ENCODE data around the gene SPHK2.

The SPHK2 gene

DNA sequence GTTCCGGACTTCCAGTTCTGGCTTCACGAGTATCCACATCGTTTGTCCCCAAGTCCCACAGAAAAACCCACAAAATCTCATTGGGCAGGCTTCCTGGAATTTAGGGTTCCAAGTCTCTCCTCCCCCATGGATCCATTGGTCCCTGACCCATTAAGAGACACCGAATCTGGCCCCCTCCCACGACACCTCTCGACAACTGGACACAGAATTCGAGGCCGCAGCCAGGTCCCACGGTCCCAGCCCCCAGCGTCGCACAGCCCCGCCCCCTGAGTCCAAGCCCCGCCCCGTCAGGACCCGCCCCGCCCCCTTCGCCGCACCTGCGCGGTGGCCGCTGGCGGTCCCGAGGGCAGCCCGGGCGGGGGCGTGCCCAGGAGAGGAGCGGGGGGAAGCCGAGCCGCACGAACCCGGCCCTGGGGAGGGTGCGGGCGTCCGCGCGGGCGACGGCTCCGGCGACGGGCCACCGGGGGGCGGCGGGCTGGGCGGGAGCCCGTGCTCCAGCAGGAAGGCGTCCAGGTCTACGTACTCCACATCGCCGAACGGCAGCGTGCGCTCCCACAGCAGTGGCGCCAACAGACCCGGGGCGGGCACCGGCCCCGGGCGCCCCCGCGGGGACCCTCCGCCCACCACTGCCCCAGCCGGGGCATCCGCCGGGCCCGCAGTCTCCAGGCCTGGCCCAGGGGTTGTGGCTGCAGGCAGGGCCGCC, 16.1 kb downstream of the SPHK2 start:
- H3K9me3 ChIP-seq (ENCODE audit: insufficient read depth, low read depth, low read length): no peaks in the 10 kb centered on the region
- H3K4me1 ChIP-seq (ENCODE audit: insufficient read depth, low read length): peaks cover 22% of the 10 kb centered on the region; the same call in 1 of the 2 replicates
- peak overlapping the region; percentile 61; the same call in 1 of the 2 replicates for H3K9ac ChIP-seq (ENCODE audit: low read depth, low read length)
- H3K4me3 ChIP-seq (ENCODE audit: low read length): peak overlapping the region; percentile 83
- no peak overlapping the region for H3K27ac ChIP-seq (ENCODE audit: low read length)
- H3K27me3 ChIP-seq (ENCODE audit: insufficient read depth, low read length): peaks cover 12% of the 10 kb centered on the region; the same call in 1 of the 2 replicates
- peaks cover 11% of the 10 kb centered on the region; the same call in 1 of the 2 replicates for H3K36me3 ChIP-seq (ENCODE audit: insufficient read depth, low read depth, low read length)

- no peak overlapping the region for H3K27ac ChIP-seq (ENCODE audit: low read length)
- H3K9ac ChIP-seq (ENCODE audit: low read depth, low read length): peak overlapping the region; percentile 58; the same call in 1 of the 2 replicates
- H3K4me3 ChIP-seq (ENCODE audit: low read length): peak overlapping the region; percentile 83
- H3K9me3 ChIP-seq (ENCODE audit: insufficient read depth, low read depth, low read length): no peaks in the 10 kb centered on the region
- H3K27me3 ChIP-seq (ENCODE audit: insufficient read depth, low read length): peaks cover 12% of the 10 kb centered on the region; the same call in 1 of the 2 replicates
- peaks cover 19% of the 10 kb centered on the region; the same call in 1 of the 2 replicates for H3K4me1 ChIP-seq (ENCODE audit: insufficient read depth, low read length)
- peaks cover 11% of the 10 kb centered on the region; the same call in 1 of the 2 replicates for H3K36me3 ChIP-seq (ENCODE audit: insufficient read depth, low read depth, low read length)
Measured at GRCh38 chr19:48635966-48636858, 16.9 kb downstream of the SPHK2 start.

DNA sequence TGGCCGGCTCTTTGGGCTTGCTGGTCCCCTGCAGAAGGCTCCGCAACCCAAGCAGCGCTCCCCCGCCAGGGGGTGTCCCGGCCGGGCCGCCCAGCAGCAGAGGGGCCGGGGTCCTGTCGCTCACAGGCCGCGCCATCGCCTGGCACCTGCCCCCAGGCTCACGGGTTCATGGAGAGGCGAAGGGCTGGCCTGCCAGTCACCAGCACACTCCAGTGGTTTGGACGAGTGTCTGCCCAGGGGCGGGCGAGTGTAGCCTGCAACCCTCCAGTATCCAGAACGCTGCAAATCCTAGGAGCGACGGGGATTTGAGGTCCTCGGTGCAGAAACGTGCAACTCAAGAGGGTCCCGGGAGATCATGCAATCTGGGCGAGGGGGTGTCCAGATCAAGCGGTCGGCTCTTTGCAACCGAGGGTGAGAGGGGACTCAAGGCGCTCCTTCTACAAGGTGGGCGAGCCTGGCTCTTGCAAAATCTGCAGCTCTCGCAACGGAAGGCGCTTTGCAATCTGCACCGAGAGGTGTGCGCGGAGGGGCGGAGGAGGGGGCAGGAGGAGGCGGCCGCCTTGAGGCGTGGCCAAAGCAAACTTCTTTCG, 17.6 kb downstream of the SPHK2 start, which contains the start of gene DBP:
TSS of gene DBP (minus strand) at position 521 of the 590 bp plus-strand sequence. CDS start at position 136, 385 bp downstream.
- Histone ChIP-seq H3K27ac (ENCODE audit: low read length) (peak within 1 kb of the TSS; percentile 81), H3K4me3 (ENCODE audit: low read length) (peak within 1 kb of the TSS; percentile 83), H3K27me3 (ENCODE audit: insufficient read depth, low read length) (peaks cover 12% of the 10 kb centered on the region; the same call in 1 of the 2 replicates), H3K9me3 (ENCODE audit: insufficient read depth, low read depth, low read length) (no peaks in the 10 kb centered on the region), H3K36me3 (ENCODE audit: insufficient read depth, low read depth, low read length) (peaks cover 11% of the 10 kb centered on the region; the same call in 1 of the 2 replicates), H3K4me1 (ENCODE audit: insufficient read depth, low read length) (peaks cover 17% of the 10 kb centered on the region; the same call in 1 of the 2 replicates), H3K9ac (ENCODE audit: low read depth, low read length) (peak within 1 kb of the TSS; percentile 85; the same call in 1 of the 2 replicates)

DNA sequence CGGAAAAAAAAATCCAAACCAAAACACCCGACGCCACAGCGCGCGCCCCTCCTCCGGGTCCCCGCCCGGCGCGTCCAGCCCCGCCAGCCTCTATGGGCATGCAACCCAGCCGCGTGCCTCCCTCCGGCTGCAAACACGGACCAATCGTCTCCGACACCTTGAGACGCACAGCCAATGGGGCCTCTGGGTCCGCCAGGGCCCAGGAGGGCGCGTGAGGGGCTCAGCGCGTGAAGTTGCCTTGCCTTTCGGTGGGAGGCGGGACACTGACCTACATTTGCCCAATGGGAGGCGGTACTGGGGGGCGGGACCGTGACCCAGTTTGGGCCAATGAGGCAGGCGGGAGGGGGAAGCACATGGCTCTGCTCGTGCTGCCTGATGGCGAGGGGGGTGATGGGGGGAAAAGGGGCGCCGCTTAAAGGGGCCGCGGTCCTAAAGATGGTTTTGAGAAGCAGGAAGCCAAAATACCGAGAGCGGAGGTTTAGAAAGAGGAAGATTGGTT, 18.2 kb downstream of the SPHK2 start:
- H3K36me3 ChIP-seq (ENCODE audit: insufficient read depth, low read depth, low read length): peaks cover 11% of the 10 kb centered on the region; the same call in 1 of the 2 replicates
- peak overlapping the region; percentile 85; the same call in 1 of the 2 replicates for H3K9ac ChIP-seq (ENCODE audit: low read depth, low read length)
- peak overlapping the region; percentile 83 for H3K4me3 ChIP-seq (ENCODE audit: low read length)
- H3K27ac ChIP-seq (ENCODE audit: low read length): peak overlapping the region; percentile 81
- no peaks in the 10 kb centered on the region for H3K9me3 ChIP-seq (ENCODE audit: insufficient read depth, low read depth, low read length)
- peaks cover 12% of the 10 kb centered on the region; the same call in 1 of the 2 replicates for H3K27me3 ChIP-seq (ENCODE audit: insufficient read depth, low read length)
- peaks cover 17% of the 10 kb centered on the region; the same call in 1 of the 2 replicates for H3K4me1 ChIP-seq (ENCODE audit: insufficient read depth, low read length)

DNA sequence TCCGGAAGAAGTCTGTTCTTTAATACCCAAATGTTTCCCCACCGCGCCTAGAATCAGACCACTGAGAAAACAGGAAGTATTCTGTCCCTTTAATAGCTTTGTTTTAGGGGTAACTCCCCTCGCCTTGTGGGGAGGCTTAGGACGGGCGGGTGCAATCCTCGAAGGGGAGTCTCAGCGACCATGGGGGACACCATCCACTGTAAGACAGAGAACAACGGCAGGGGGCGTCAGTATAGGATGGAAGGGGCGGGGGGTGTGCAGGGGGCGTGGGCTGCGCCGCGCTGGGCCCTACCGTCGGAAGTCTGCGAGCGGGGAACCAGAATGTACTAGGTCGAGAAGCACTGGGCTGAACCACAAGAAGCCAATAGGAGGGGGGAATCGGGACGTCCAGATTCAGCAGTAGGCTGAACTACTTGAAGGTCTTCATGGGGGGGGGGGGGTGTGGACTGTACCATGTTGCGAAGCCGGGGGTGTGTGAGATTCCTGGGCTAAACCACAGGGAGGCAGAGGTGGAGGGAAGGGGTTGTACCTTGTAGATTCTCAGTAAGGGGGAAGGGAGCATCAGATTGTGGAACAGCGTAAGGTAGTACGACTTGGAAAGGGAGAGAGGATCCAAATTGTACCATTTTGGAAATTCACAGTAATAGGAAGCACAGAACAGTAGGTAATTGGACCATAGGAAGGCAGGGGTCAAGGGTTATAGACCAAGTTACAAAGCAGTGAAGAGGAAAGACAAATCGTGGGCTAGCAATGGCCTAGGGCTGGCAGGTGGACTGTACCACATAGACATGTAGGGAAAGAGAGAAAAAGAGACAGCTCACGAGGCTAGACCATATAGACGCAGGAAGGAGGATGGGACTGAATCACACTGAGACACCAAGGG, 18.9 kb downstream of the SPHK2 start:
- peaks cover 12% of the 10 kb centered on the region; the same call in 1 of the 2 replicates for H3K27me3 ChIP-seq (ENCODE audit: insufficient read depth, low read length)
- peaks cover 11% of the 10 kb centered on the region; the same call in 1 of the 2 replicates for H3K36me3 ChIP-seq (ENCODE audit: insufficient read depth, low read depth, low read length)
- H3K27ac ChIP-seq (ENCODE audit: low read length): peak overlapping the region; percentile 89
- H3K4me1 ChIP-seq (ENCODE audit: insufficient read depth, low read length): peaks cover 17% of the 10 kb centered on the region; the same call in 1 of the 2 replicates
- peak overlapping the region; percentile 71 for H3K4me3 ChIP-seq (ENCODE audit: low read length)
- H3K9me3 ChIP-seq (ENCODE audit: insufficient read depth, low read depth, low read length): no peaks in the 10 kb centered on the region
- H3K9ac ChIP-seq (ENCODE audit: low read depth, low read length): peak overlapping the region; percentile 85; the same call in 1 of the 2 replicates

DNA sequence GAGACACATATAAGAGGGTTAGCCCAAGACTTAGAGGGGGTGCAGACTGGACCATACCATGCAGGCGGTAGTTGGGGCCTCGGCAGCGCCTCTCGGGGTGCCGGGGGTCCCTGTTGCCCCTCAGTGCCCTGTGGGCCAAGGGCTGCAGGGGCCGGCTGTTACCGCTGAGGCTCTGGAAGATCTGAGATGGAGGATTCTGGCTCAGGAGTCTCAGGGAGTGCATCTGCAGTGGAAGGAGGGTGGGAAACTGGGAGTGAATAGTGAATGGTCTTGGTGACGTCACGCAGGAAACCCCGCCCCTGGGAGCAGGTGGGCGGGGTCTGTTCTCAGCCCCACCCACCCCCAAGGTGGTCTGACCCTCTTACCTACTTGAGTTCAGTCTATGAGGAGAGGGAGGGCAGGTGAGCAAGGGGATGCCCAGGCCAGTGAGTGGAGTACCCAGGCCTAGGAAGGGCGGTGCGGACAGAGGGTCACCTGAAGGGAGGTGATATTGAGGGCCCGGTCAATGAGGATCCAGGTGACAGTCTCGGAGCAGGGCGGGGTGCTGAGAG, 19.6 kb downstream of the SPHK2 start:
- peak overlapping the region; percentile 60 for H3K4me3 ChIP-seq (ENCODE audit: low read length)
- peak overlapping the region; percentile 69; the same call in 1 of the 2 replicates for H3K9ac ChIP-seq (ENCODE audit: low read depth, low read length)
- no peaks in the 10 kb centered on the region for H3K9me3 ChIP-seq (ENCODE audit: insufficient read depth, low read depth, low read length)
- H3K27ac ChIP-seq (ENCODE audit: low read length): peak overlapping the region; percentile 89
- peaks cover 16% of the 10 kb centered on the region; the same call in 1 of the 2 replicates for H3K4me1 ChIP-seq (ENCODE audit: insufficient read depth, low read length)
- H3K27me3 ChIP-seq (ENCODE audit: insufficient read depth, low read length): peaks cover 12% of the 10 kb centered on the region; the same call in 1 of the 2 replicates
- H3K36me3 ChIP-seq (ENCODE audit: insufficient read depth, low read depth, low read length): peaks cover 11% of the 10 kb centered on the region; the same call in 1 of the 2 replicates

DNA sequence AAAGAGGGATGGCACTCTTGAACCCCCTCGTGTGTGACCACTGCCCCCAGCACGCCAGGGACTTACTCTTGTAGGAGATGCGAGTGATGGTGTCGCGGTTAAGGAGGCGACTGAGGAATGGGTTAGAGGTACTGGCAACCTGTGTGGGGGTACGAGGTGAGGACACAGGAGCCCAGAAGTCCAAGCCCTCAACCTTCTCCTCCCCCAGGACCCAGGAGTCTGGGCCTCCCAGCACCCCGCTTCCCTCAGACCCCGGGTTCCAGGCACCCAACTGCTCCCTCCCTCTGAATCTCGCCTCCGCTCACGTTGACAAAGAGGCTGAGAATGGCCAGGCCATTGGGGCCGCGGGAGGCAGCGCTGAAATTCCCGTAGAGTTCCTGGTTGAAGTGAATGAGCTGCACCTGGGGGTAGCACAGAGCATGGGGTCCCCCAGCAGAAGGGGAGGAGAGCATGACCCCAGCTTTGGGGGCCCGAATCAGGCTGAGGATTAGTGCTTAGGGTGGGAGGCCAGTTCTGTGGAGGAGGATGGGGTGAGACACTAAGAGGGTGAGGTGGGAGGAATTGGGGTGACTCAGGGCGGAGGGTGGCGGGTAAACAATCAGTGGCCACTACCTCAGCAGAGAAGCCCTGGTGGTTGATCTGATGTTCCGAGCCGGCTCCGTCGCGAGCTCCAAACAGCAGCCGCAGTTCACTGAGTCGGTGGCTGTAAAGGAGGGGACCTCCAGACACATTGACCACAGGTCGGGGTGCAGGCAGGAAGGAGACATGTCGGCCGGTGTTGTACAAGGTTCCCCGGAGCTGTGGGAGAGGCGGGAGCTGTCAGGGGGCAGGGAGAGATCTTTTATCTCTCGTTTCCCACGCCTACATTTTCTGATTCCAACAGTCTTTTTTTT, 20.4 kb downstream of the SPHK2 start:
- Histone ChIP-seq H3K27ac (ENCODE audit: low read length) (no peak overlapping the region), H3K27me3 (ENCODE audit: insufficient read depth, low read length) (peaks cover 12% of the 10 kb centered on the region; the same call in 1 of the 2 replicates), H3K4me1 (ENCODE audit: insufficient read depth, low read length) (peaks cover 14% of the 10 kb centered on the region; the same call in 1 of the 2 replicates), H3K36me3 (ENCODE audit: insufficient read depth, low read depth, low read length) (peaks cover 11% of the 10 kb centered on the region; the same call in 1 of the 2 replicates), H3K4me3 (ENCODE audit: low read length) (no peak overlapping the region), H3K9me3 (ENCODE audit: insufficient read depth, low read depth, low read length) (no peaks in the 10 kb centered on the region), H3K9ac (ENCODE audit: low read depth, low read length) (no peak overlapping the region)

- peaks cover 9% of the 10 kb centered on the region; the same call in 1 of the 2 replicates for H3K4me1 ChIP-seq (ENCODE audit: insufficient read depth, low read length)
- no peak overlapping the region for H3K9ac ChIP-seq (ENCODE audit: low read depth, low read length)
- no peaks in the 10 kb centered on the region for H3K9me3 ChIP-seq (ENCODE audit: insufficient read depth, low read depth, low read length)
- H3K4me3 ChIP-seq (ENCODE audit: low read length): no peak overlapping the region
- H3K27me3 ChIP-seq (ENCODE audit: insufficient read depth, low read length): no peaks in the 10 kb centered on the region
- H3K27ac ChIP-seq (ENCODE audit: low read length): no peak overlapping the region
- H3K36me3 ChIP-seq (ENCODE audit: insufficient read depth, low read depth, low read length): peaks cover 11% of the 10 kb centered on the region; the same call in 1 of the 2 replicates
Measured at GRCh38 chr19:48641850-48642249, 22.5 kb downstream of the SPHK2 start.

GRCh38 chr19:48642862-48643261, 23.6 kb downstream of the SPHK2 start:
- no peaks in the 10 kb centered on the region for H3K9me3 ChIP-seq (ENCODE audit: insufficient read depth, low read depth, low read length)
- peaks cover 11% of the 10 kb centered on the region; the same call in 1 of the 2 replicates for H3K36me3 ChIP-seq (ENCODE audit: insufficient read depth, low read depth, low read length)
- H3K4me3 ChIP-seq (ENCODE audit: low read length): no peak overlapping the region
- no peak overlapping the region for H3K27ac ChIP-seq (ENCODE audit: low read length)
- no peak overlapping the region for H3K9ac ChIP-seq (ENCODE audit: low read depth, low read length)
- H3K27me3 ChIP-seq (ENCODE audit: insufficient read depth, low read length): no peaks in the 10 kb centered on the region
- peaks cover 9% of the 10 kb centered on the region; the same call in 1 of the 2 replicates for H3K4me1 ChIP-seq (ENCODE audit: insufficient read depth, low read length)
